Spleen (tissue), 11 donors: Measurements from ENCODE around the gene FILIP1L. TPM values are rescaled to one million over a fixed set of nuclear protein-coding genes. Genes with fewer than 3 reads are reported as not detected.
A peak's percentile ranks its signal among the peaks of the same experiment; 100 is the strongest.

ENCODE experiments used
- DNase-seq: peaks from one replicate; pipeline ENCODE4 v3.0.0-alpha.2; 2020
- H3K27ac ChIP-seq, 8 donors: fragments of 200-600 bp; sonication (generic) in 7 of 8; 1 replicate in 4 of 8; 2 replicates in 4 of 8; pipeline versions ENCODE4 v1.5.0 to v1.8.0; 2016 to 2021; ENCODE audit warnings: inconsistent platforms in 4 of 8, mild to moderate bottlenecking in 4 of 8, moderate library complexity in 1 of 8
- H3K27me3 ChIP-seq, 7 donors: fragments of 200-600 bp; sonication (generic) in 6 of 7; replicated peaks in 1 of 7; 1 replicate in 4 of 7; 2 replicates in 3 of 7; pipeline versions ENCODE4 v1.5.0 to v1.8.0; 2016 to 2021; ENCODE audit warnings: inconsistent platforms in 3 of 7, mild to moderate bottlenecking in 1 of 7
- H3K36me3 ChIP-seq, 6 donors: fragments of 200-600 bp; sonication (generic) in 5 of 6; 1 replicate in 4 of 6; 2 replicates in 2 of 6; pipeline versions ENCODE4 v1.5.0 to v1.8.0; 2016 to 2021; ENCODE audit warnings: inconsistent platforms in 2 of 6
- H3K4me1 ChIP-seq, 6 donors: fragments of 200-600 bp; sonication (generic) in 5 of 6; 1 replicate in 3 of 6; 2 replicates in 3 of 6; pipeline versions ENCODE4 v1.5.0 to v1.8.0; 2016 to 2021; ENCODE audit warnings: inconsistent platforms in 3 of 6
- H3K4me3 ChIP-seq, 8 donors: fragments of 200-600 bp; sonication (generic) in 7 of 8; 1 replicate in 4 of 8; 2 replicates in 4 of 8; pipeline versions ENCODE4 v1.5.0 to v1.8.0; 2016 to 2021; ENCODE audit warnings: inconsistent platforms in 4 of 8, mild to moderate bottlenecking in 4 of 8, moderate library complexity in 2 of 8
- H3K9me3 ChIP-seq, 8 donors: fragments of 200-600 bp; sonication (generic) in 7 of 8; 1 replicate in 4 of 8; 2 replicates in 4 of 8; pipeline versions ENCODE4 v1.5.0 to v1.8.0; 2016 to 2021; ENCODE audit warnings: inconsistent platforms in 4 of 8
- POLR2A ChIP-seq, 3 donors: fragments of 450-650 bp; IDR thresholded peaks; one replicate each; pipeline ENCODE4 v1.5.1; 2017; ENCODE audit warnings: antibody characterized with exemption in 3 of 3, mild to moderate bottlenecking in 1 of 3
- POLR2AphosphoS5 ChIP-seq, 3 donors: sonication (generic); formaldehyde crosslinking; IDR thresholded peaks; one replicate each; pipeline ENCODE4 v1.5.1; 2017; ENCODE audit warnings: antibody characterized with exemption in 3 of 3
- WGBS, 5 donors: extraction: QIAGEN DNeasy Blood & Tissue Kit in 3 of 5; methylation state at CpG; one replicate each; pipeline versions ENCODE4 v1.1.5 to v1.1.7; 2013 to 2018; 5-methylcytosine and 5-hydroxymethylcytosine counted together
- intact Hi-C: fragments of 100-400 bp; cut with DNase I; formaldehyde crosslinking; loops from one replicate; pipeline ENCODE4 v1.15.0; 2023; ENCODE audit warnings: low total_unique reads
- polyA plus RNA-seq, 3 donors: library from polyadenylated mRNA; stranded (reverse); fragments of 200-250 nt; gene quantifications; one replicate each; pipeline ENCODE4 v1.2.1, GENCODE V29; 2013
- total RNA-seq, 7 donors: library from RNA; depleted of rRNA in 3 of 7; stranded (reverse); fragments of >200 nt in 3 of 7; fragmentation: NEBNext Ultra II Directional in 4 of 7; extraction: Animal tissue kit (Norgen Biotek cat#: 25700) in 4 of 7; gene quantifications; one replicate each; pipeline versions ENCODE4 v1.1.0 to v1.2.1, GENCODE V29; 2016 to 2021
- TF ChIP-seq, protein P1 (sequence below), 11 experiments: fragments of 200-600 bp in 7 of 11; fragments of 450-650 bp in 4 of 11; sonication (generic) in 4 of 11; IDR thresholded peaks in 8 of 11; conservative IDR thresholded peaks in 3 of 11; 1 replicate in 7 of 11; 2 replicates in 4 of 11; pipeline versions ENCODE4 v1.4.0 to v1.8.0; 2016 to 2021; ENCODE audit warnings: antibody characterized with exemption in 11 of 11, inconsistent platforms in 4 of 11, mild to moderate bottlenecking in 1 of 11
- donor health status: healthy with polysubstance abuse.
- donor health status: DM: no; HTN: no; CAD: no; lungs with moderate emphysema.
- donor health status: DM: no; HTN: no; CAD: no.
- donor health status: Bipolar disorder and iron deficiency.
- donor health status: healthy.
- donor health status: DM: no; HTN: no; CAD: no.
- donor health status: DM: yes; HTN: yes; CAD: no.

Gene FILIP1L
- total and polyA plus RNA-seq, 10 donors, result 11.1 to 47.7 (median 30.9) TPM

DNA sequence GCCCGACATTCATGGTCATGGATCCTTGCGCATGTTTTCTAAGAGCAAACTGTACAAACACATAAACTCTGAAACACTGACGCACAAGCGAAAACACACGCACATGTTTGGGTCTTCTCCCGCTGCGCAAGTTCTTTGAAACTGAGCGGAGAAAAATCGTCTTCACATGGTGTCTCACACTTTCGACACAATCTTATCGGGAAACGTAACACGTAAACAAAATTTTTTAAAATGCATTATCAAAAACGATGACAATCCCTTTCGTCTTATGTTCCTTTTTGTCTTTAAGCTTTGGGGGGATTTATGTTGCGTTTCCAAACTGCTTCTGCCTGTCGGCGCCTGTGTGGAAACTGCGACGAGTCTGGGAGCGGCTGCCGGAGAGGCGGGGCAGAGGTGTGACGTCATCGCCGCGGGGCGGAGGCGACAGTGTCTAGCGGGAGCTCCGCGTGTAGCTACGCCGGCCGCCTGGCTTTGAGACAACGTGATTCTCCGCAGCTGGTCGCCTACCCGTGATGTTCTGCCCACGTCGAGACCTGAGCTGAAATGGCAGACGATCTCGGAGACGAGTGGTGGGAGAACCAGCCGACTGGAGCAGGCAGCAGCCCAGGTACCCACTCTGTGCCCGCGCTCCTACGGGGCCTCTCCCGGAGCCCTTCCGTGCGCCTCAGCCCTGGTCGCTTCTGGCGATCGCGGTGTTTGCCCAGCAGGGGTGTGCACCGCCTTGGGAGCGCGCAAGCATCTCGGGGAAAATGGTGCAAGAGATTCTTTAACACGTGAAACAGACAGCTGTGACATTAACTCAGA is 296.7 kb downstream of the FILIP1L start, which contains the start of gene CMSS1:
TSS of gene CMSS1 (plus strand) at position 426 of the 804 bp plus-strand sequence.
- Histone ChIP-seq H3K4me3 (peak within 1 kb of the TSS; percentile 58 to 83 (median 64)), H3K36me3 (no peaks in the 10 kb centered on the region), H3K27ac (peak within 1 kb of the TSS; percentile 81 to 95 (median 88)), H3K9me3 (no peaks in the 10 kb centered on the region), H3K27me3 (no peaks in the 10 kb centered on the region), H3K4me1 (peaks cover 0 to 43% (median 21%) of the 10 kb centered on the region in 6 donors)
- peak; percentile 99 for DNase-seq
- TF ChIP-seq POLR2AphosphoS5 (IDR thresholded peaks at IDR 0.05) (peak; percentile 86 to 92 (median 90)), POLR2A (IDR thresholded peaks at IDR 0.05) (peak in 1 of 3 donors; percentile 40)
- TF ChIP-seq, protein P1, sequence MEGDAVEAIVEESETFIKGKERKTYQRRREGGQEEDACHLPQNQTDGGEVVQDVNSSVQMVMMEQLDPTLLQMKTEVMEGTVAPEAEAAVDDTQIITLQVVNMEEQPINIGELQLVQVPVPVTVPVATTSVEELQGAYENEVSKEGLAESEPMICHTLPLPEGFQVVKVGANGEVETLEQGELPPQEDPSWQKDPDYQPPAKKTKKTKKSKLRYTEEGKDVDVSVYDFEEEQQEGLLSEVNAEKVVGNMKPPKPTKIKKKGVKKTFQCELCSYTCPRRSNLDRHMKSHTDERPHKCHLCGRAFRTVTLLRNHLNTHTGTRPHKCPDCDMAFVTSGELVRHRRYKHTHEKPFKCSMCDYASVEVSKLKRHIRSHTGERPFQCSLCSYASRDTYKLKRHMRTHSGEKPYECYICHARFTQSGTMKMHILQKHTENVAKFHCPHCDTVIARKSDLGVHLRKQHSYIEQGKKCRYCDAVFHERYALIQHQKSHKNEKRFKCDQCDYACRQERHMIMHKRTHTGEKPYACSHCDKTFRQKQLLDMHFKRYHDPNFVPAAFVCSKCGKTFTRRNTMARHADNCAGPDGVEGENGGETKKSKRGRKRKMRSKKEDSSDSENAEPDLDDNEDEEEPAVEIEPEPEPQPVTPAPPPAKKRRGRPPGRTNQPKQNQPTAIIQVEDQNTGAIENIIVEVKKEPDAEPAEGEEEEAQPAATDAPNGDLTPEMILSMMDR (IDR thresholded peaks at IDR 0.05 in 8 of 11, conservative IDR thresholded peaks at IDR 0.05 in 3 of 11), result peak in 7 of 11 experiments; percentile 10 to 55 (median 35)
- intact Hi-C loops, result no loop called here
- WGBS, 5 donors, result 0 to 1% (median 0%) methylated on average over 50 to 60 of the region's 60 CpGs

DNA sequence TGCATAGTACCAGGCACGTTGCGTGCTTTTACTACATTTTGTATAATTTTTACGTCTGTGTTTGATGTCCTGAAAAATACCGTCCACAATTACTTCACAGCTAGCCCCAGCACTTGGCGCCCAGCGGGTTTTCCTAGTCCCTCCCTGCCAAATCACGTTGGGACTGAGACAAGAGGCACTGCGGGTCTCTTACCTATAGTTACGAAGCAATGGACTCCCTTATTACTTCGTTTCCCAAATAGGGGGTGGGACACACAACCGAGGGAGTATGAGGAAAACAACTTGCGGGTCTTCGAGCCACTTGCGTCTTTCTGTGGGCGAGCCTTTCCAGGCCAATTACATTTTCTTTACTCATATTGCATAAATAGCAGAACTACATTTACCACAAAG is 297.3 kb downstream of the FILIP1L start:
- no peak for DNase-seq
- peaks cover 0 to 41% (median 21%) of the 10 kb centered on the region in 6 donors for H3K4me1 ChIP-seq
- H3K27ac ChIP-seq, result peak overlapping the region; percentile 81 to 95 (median 88)
- intact Hi-C loops, result no loop called here
- 3 to 5% (median 5%) methylated on average over 15 of the region's 15 CpGs for WGBS, 5 donors
- H3K36me3 ChIP-seq, result no peaks in the 10 kb centered on the region
- no peaks in the 10 kb centered on the region for H3K9me3 ChIP-seq
- TF ChIP-seq POLR2AphosphoS5 (IDR thresholded peaks at IDR 0.05), result no peak
- TF ChIP-seq, protein P1 (IDR thresholded peaks at IDR 0.05 in 8 of 11, conservative IDR thresholded peaks at IDR 0.05 in 3 of 11), result no peak
- no peak for TF ChIP-seq POLR2A (IDR thresholded peaks at IDR 0.05)
- H3K27me3 ChIP-seq, result no peaks in the 10 kb centered on the region
- peak overlapping the region; percentile 58 to 83 (median 64) for H3K4me3 ChIP-seq

DNA sequence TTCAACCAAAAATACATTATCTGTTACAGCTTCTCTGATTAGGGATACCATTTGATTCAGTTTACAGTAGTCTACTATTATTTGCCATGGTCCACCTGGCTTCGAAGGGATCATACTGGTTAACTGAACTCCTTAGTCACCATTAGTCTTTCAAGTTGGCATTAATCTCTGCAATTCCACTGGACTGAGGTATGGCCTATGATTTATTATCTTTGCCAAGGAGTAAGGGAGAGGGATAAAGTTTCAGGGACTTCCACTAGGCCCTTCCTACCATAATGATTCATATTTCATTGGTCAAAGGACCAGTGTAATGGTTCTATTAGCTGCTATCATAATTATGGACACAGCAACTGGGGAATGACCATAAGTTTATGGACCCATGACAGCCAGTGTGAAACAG is 303.9 kb downstream of the FILIP1L start:
- no peak overlapping the region for H3K27ac ChIP-seq

More for the DNA sequence above, 303.9 kb downstream of the FILIP1L start:
- Histone ChIP-seq H3K27me3 (no peaks in the 10 kb centered on the region), H3K4me1 (no peaks in the 10 kb centered on the region), H3K4me3 (no peak overlapping the region), H3K9me3 (peaks cover 3 to 12% (median 6%) of the 10 kb centered on the region in 8 donors), H3K36me3 (no peaks in the 10 kb centered on the region)
- intact Hi-C loops, result no loop called here
- no peak for DNase-seq
- 88 to 100% (median 93%) methylated on average over 1 of the region's 1 CpG for WGBS, 5 donors
- no peak for TF ChIP-seq POLR2AphosphoS5 (IDR thresholded peaks at IDR 0.05)
- TF ChIP-seq, protein P1 (IDR thresholded peaks at IDR 0.05 in 8 of 11, conservative IDR thresholded peaks at IDR 0.05 in 3 of 11), result no peak
- TF ChIP-seq POLR2A (IDR thresholded peaks at IDR 0.05), result no peak
